OCI-LY1 (cell line): ENCODE measurements around the gene SUPT3H.

Experiments used
- CTCF ChIP-seq: fragments of 200-600 bp; sonication (generic), shearing (Covaris generic); IDR thresholded peaks from 2 replicates; pipeline ENCODE4 v1.5.1; 2017; ENCODE audit warnings: mild to moderate bottlenecking, antibody characterized with exemption, low read length, moderate library complexity, mixed read lengths
- EZH2 ChIP-seq: fragments of 200-600 bp; sonication (generic), shearing (Covaris generic); IDR thresholded peaks from 2 replicates; pipeline ENCODE4 v1.8.0; 2017; ENCODE audit warnings: borderline replicate concordance, mixed run types, mild to moderate bottlenecking, antibody characterized with exemption, low read length, moderate library complexity, mixed read lengths

GRCh38 chr6:44918671-44919296, 458.9 kb downstream of the SUPT3H start:
- TF ChIP-seq CTCF (no peak), EZH2 (no peak)
